Smooth muscle cell (in vitro differentiated cells): Measurements from ENCODE around the gene ZNF746. TPM values are rescaled to one million over a fixed set of nuclear protein-coding genes. Genes with fewer than 3 reads are reported as not detected.

Experiments
- DNase-seq: peaks from one replicate; lab custom pipeline; 2025; ENCODE audit not compliant: unreplicated experiment; lab: John Stamatoyannopoulos, UW
- H2AFZ ChIP-seq: fragments of 200-600 bp; sonication (generic); 2 replicates; pipeline ENCODE4 v1.6.0; 2016; ENCODE audit warnings: antibody characterized with exemption, low read depth, mild to moderate bottlenecking
- H3F3A ChIP-seq: fragments of 200-600 bp; sonication (generic); 2 replicates; pipeline ENCODE4 v1.6.0; 2017; ENCODE audit warnings: antibody characterized with exemption, low read depth
- H3K27ac ChIP-seq: fragments of 200-600 bp; sonication (generic); 2 replicates; pipeline ENCODE4 v1.5.1; 2016; ENCODE audit warnings: low read depth, mild to moderate bottlenecking
- H3K27me3 ChIP-seq: fragments of 200-600 bp; sonication (generic); 2 replicates; pipeline ENCODE4 v1.6.1; 2016; ENCODE audit warnings: low read depth, mild to moderate bottlenecking
- H3K36me3 ChIP-seq: fragments of 200-600 bp; sonication (generic); 2 replicates; pipeline ENCODE4 v1.5.1; 2016; ENCODE audit warnings: low read depth
- H3K4me1 ChIP-seq: fragments of 200-600 bp; sonication (generic); 2 replicates; pipeline ENCODE4 v1.5.1; 2016; ENCODE audit warnings: low read depth
- H3K4me2 ChIP-seq: fragments of 200-600 bp; sonication (generic); 2 replicates; pipeline ENCODE4 v1.6.0; 2016; ENCODE audit warnings: mild to moderate bottlenecking
- H3K4me3 ChIP-seq: fragments of 200-600 bp; sonication (generic); 2 replicates; pipeline ENCODE4 v1.5.1; 2016; ENCODE audit warnings: mild to moderate bottlenecking
- H3K79me2 ChIP-seq: fragments of 200-600 bp; sonication (generic); 2 replicates; pipeline ENCODE4 v1.6.0; 2016; ENCODE audit warnings: low read depth, mild to moderate bottlenecking
- H3K9ac ChIP-seq: fragments of 200-600 bp; sonication (generic); 2 replicates; pipeline ENCODE4 v1.6.0; 2016; ENCODE audit warnings: low read depth
- H3K9me3 ChIP-seq: fragments of 200-600 bp; sonication (generic); replicated peaks from 2 replicates; pipeline ENCODE4 v1.5.1; 2016; ENCODE audit warnings: low read depth
- H4K20me1 ChIP-seq: fragments of 200-600 bp; sonication (generic); 2 replicates; pipeline ENCODE4 v1.6.0; 2016; ENCODE audit warnings: low read depth
- WGBS: methylation state at CpG from one replicate; pipeline ENCODE4 v1.1.7; 2016; ENCODE audit warnings: low lambda C conversion rate; 5-methylcytosine and 5-hydroxymethylcytosine counted together
- polyA plus RNA-seq: library from polyadenylated mRNA; unstranded; fragments of >200 nt; fragmentation: Nextera tagmentation; extraction: Ambion mirVana; gene quantifications from 2 replicates; pipeline ENCODE4 v1.2.1, GENCODE V29; 2016
- total RNA-seq: library from RNA; depleted of rRNA; stranded (reverse); fragments of >200 nt; gene quantifications from 2 replicates; pipeline ENCODE4 v1.2.3, GENCODE V29; 2014
- TF ChIP-seq, protein P1 (sequence below): fragments of 200-600 bp; sonication (generic); IDR thresholded peaks from 2 replicates; pipeline ENCODE4 v1.5.1; 2017; ENCODE audit warnings: borderline replicate concordance, mild to moderate bottlenecking, antibody characterized with exemption; ENCODE audit not compliant: insufficient read depth, poor library complexity, severe bottlenecking

ZNF746 gene
- total and polyA plus RNA-seq, 2 experiments from 2014 or later = 14.2 to 17.2 TPM

DNA sequence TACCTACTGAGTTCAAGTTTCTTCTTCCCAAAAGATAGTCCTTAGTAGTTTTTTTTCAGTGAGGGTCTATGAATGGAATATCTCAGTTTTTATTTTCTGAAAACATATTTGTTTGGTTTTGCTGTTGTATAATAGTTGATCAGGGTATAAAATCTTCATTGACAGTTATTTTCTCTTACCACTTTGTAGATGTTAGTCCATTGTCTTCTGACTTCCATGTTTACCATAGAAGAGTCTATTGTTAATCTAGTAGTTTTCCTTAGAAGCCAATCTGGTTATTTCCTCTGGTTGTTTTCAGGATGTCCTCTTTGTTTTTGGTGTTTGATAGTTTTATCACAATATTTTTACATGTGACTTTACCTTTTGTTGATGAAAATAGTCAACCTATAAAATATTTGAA lies 31.2 kb downstream of the ZNF746 start:
- Histone ChIP-seq H3F3A (no peaks in the 10 kb centered on the region), H3K36me3 (no peaks in the 10 kb centered on the region), H4K20me1 (no peaks in the 10 kb centered on the region), H3K9me3 (no peaks in the 10 kb centered on the region), H3K27me3 (no peaks in the 10 kb centered on the region), H3K79me2 (no peaks in the 10 kb centered on the region), H2AFZ (no peak overlapping the region), H3K27ac (no peak overlapping the region), H3K4me1 (no peaks in the 10 kb centered on the region), H3K4me3 (no peak overlapping the region), H3K4me2 (no peak overlapping the region), H3K9ac (no peak overlapping the region)
- DNase-seq = no peak
- TF ChIP-seq, protein P1, sequence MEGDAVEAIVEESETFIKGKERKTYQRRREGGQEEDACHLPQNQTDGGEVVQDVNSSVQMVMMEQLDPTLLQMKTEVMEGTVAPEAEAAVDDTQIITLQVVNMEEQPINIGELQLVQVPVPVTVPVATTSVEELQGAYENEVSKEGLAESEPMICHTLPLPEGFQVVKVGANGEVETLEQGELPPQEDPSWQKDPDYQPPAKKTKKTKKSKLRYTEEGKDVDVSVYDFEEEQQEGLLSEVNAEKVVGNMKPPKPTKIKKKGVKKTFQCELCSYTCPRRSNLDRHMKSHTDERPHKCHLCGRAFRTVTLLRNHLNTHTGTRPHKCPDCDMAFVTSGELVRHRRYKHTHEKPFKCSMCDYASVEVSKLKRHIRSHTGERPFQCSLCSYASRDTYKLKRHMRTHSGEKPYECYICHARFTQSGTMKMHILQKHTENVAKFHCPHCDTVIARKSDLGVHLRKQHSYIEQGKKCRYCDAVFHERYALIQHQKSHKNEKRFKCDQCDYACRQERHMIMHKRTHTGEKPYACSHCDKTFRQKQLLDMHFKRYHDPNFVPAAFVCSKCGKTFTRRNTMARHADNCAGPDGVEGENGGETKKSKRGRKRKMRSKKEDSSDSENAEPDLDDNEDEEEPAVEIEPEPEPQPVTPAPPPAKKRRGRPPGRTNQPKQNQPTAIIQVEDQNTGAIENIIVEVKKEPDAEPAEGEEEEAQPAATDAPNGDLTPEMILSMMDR = no peak

DNA sequence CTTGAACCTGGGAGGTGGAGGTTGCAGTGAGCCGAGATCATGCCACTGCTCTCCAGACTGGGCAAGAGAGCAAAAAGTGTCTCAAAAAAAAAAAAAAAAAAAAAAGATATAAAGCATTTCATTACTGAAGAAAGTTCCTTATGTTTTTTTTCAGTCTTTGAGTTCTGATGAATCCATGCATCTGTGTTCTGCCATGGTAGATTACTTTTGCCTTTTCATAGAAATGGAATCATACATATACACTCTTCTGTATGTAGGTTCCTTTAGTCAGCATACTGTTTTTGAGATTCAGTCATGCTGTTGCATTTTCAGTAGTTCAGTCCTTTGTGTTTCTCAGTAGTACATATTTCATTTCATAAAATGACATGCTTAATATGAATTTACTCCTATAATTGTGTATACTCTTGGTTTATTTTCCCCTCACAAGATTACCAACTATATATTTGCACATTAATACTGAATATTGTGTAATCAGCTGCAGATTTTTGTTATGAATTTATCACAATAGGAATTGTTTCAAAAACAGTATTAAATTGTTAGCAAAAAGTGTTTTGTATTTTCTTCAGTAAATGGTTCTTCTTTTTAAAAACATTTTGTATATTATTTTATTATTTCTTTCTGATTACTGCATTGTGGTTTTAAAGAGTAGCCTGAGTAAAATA lies 34.0 kb downstream of the ZNF746 start:
- TF ChIP-seq, protein P1 = no peak
- no peak overlapping the region for H3K27ac ChIP-seq
- no peaks in the 10 kb centered on the region for H3K36me3 ChIP-seq
- whole genome bisulfite sequencing = 88% methylated on average over 1 of the region's 1 CpG
- H3K79me2 ChIP-seq = peaks cover 11% of the 10 kb centered on the region
- H3K9me3 ChIP-seq = no peaks in the 10 kb centered on the region
- no peak overlapping the region for H3K4me3 ChIP-seq
- no peak overlapping the region for H3K9ac ChIP-seq
- no peaks in the 10 kb centered on the region for H4K20me1 ChIP-seq
- peaks cover 7% of the 10 kb centered on the region for H3K4me1 ChIP-seq
- H2AFZ ChIP-seq = no peak overlapping the region
- H3K4me2 ChIP-seq = no peak overlapping the region
- H3K27me3 ChIP-seq = no peaks in the 10 kb centered on the region
- H3F3A ChIP-seq = no peaks in the 10 kb centered on the region
- DNase-seq = no peak

DNA sequence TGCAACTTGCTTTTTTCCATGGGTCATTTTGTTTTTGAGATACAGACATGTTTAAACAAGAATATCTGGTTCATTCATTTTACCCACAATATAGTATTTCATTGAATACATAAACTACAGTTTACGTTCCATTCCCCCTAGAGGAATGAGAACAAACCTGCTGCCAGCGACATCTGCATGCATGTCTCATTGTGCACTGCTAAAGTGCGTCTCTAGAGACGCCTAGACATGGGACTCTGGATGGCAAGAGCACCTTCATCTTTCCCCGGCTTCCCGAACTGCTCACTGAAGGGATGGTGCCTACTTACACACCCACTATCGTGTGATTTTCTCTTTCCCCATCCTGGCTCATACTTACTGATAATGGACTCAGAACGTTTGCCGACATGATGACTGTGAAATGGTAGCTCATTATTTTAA lies 35.5 kb downstream of the ZNF746 start:
- H3K27me3 ChIP-seq = no peaks in the 10 kb centered on the region
- H3K9ac ChIP-seq = no peak overlapping the region
- no peak overlapping the region for H3K4me2 ChIP-seq
- H4K20me1 ChIP-seq = peaks cover 7% of the 10 kb centered on the region
- WGBS = 86% methylated on average over 9 of the region's 9 CpGs
- TF ChIP-seq, protein P1 = no peak
- H3K36me3 ChIP-seq = no peaks in the 10 kb centered on the region
- no peak overlapping the region for H3K27ac ChIP-seq
- peaks cover 26% of the 10 kb centered on the region for H3K79me2 ChIP-seq
- no peak overlapping the region for H2AFZ ChIP-seq
- H3K4me1 ChIP-seq = peaks cover 16% of the 10 kb centered on the region
- no peaks in the 10 kb centered on the region for H3K9me3 ChIP-seq
- no peak overlapping the region for H3K4me3 ChIP-seq
- no peak for DNase-seq
- H3F3A ChIP-seq = no peaks in the 10 kb centered on the region
